ENCODE data around the gene GAS6.
"Not testable (repeated sequence)": the region's sequence is repeated elsewhere in the genome, so short reads cannot be mapped to it uniquely, and the experiment has no call there.

GAS6 gene

GRCh38 chr13:113863524-113864272, at the start of gene GAS6:
Gene GAS6, minus strand, starts transcription at chr13:113864076. Its CDS starts 156 bp downstream, at chr13:113863920.
- H3K9me3 ChIP-seq (ENCODE audit: control insufficient read depth, insufficient read depth, low read length) = no peaks in the 10 kb centered on the region
- no peak within 1 kb of the TSS for H3K9ac ChIP-seq (ENCODE audit: low read depth, low read length)
- peaks cover 16% of the 10 kb centered on the region for H3K4me1 ChIP-seq (ENCODE audit: control insufficient read depth, insufficient read depth, low read length)
- peak within 1 kb of the TSS; percentile 56 for H3K4me3 ChIP-seq (ENCODE audit: low read depth, low read length)
- H3K36me3 ChIP-seq (ENCODE audit: control insufficient read depth, insufficient read depth, low read length) = no peaks in the 10 kb centered on the region
- peaks cover 23% of the 10 kb centered on the region for H3K27me3 ChIP-seq (ENCODE audit: control insufficient read depth, insufficient read depth, low read length)

- not testable (repeated sequence) for H3K27me3 ChIP-seq (ENCODE audit: control insufficient read depth, insufficient read depth, low read length); H3K9ac ChIP-seq (ENCODE audit: low read depth, low read length); H3K36me3 ChIP-seq (ENCODE audit: control insufficient read depth, insufficient read depth, low read length); H3K4me3 ChIP-seq (ENCODE audit: low read depth, low read length); H3K9me3 ChIP-seq (ENCODE audit: control insufficient read depth, insufficient read depth, low read length); H3K4me1 ChIP-seq (ENCODE audit: control insufficient read depth, insufficient read depth, low read length)
Observed at GRCh38 chr13:113913408-113913807, 49.5 kb upstream of the GAS6 start.

GRCh38 chr13:113912596-113912995, 48.7 kb upstream of the GAS6 start:
- Histone ChIP-seq H3K36me3 (ENCODE audit: control insufficient read depth, insufficient read depth, low read length) (no peaks in the 10 kb centered on the region), H3K9me3 (ENCODE audit: control insufficient read depth, insufficient read depth, low read length) (no peaks in the 10 kb centered on the region), H3K4me1 (ENCODE audit: control insufficient read depth, insufficient read depth, low read length) (no peaks in the 10 kb centered on the region), H3K27me3 (ENCODE audit: control insufficient read depth, insufficient read depth, low read length) (no peaks in the 10 kb centered on the region), H3K9ac (ENCODE audit: low read depth, low read length) (no peak overlapping the region), H3K4me3 (ENCODE audit: low read depth, low read length) (no peak overlapping the region)

- H3K9me3 ChIP-seq (ENCODE audit: control insufficient read depth, insufficient read depth, low read length) = no peaks in the 10 kb centered on the region
- H3K9ac ChIP-seq (ENCODE audit: low read depth, low read length) = no peak overlapping the region
- H3K4me1 ChIP-seq (ENCODE audit: control insufficient read depth, insufficient read depth, low read length) = no peaks in the 10 kb centered on the region
- no peaks in the 10 kb centered on the region for H3K36me3 ChIP-seq (ENCODE audit: control insufficient read depth, insufficient read depth, low read length)
- no peaks in the 10 kb centered on the region for H3K27me3 ChIP-seq (ENCODE audit: control insufficient read depth, insufficient read depth, low read length)
- H3K4me3 ChIP-seq (ENCODE audit: low read depth, low read length) = no peak overlapping the region
Observed at GRCh38 chr13:113907635-113908617, 44.0 kb upstream of the GAS6 start.

- Histone ChIP-seq H3K27me3 (ENCODE audit: control insufficient read depth, insufficient read depth, low read length) (no peaks in the 10 kb centered on the region), H3K4me1 (ENCODE audit: control insufficient read depth, insufficient read depth, low read length) (no peaks in the 10 kb centered on the region), H3K36me3 (ENCODE audit: control insufficient read depth, insufficient read depth, low read length) (no peaks in the 10 kb centered on the region), H3K4me3 (ENCODE audit: low read depth, low read length) (no peak overlapping the region), H3K9ac (ENCODE audit: low read depth, low read length) (no peak overlapping the region), H3K9me3 (ENCODE audit: control insufficient read depth, insufficient read depth, low read length) (no peaks in the 10 kb centered on the region)
Observed at GRCh38 chr13:113906571-113906970, 42.7 kb upstream of the GAS6 start.

GRCh38 chr13:113905942-113906341, 42.1 kb upstream of the GAS6 start:
- no peaks in the 10 kb centered on the region for H3K36me3 ChIP-seq (ENCODE audit: control insufficient read depth, insufficient read depth, low read length)
- H3K4me1 ChIP-seq (ENCODE audit: control insufficient read depth, insufficient read depth, low read length) = no peaks in the 10 kb centered on the region

GRCh38 chr13:113905018-113905417, 41.1 kb upstream of the GAS6 start:
- H3K9me3 ChIP-seq (ENCODE audit: control insufficient read depth, insufficient read depth, low read length) = no peaks in the 10 kb centered on the region
- H3K36me3 ChIP-seq (ENCODE audit: control insufficient read depth, insufficient read depth, low read length) = no peaks in the 10 kb centered on the region
- H3K27me3 ChIP-seq (ENCODE audit: control insufficient read depth, insufficient read depth, low read length) = no peaks in the 10 kb centered on the region
- H3K4me1 ChIP-seq (ENCODE audit: control insufficient read depth, insufficient read depth, low read length) = no peaks in the 10 kb centered on the region
- H3K9ac ChIP-seq (ENCODE audit: low read depth, low read length) = no peak overlapping the region
- H3K4me3 ChIP-seq (ENCODE audit: low read depth, low read length) = no peak overlapping the region

More at GRCh38 chr13:113905942-113906341, 42.1 kb upstream of the GAS6 start:
- no peak overlapping the region for H3K9ac ChIP-seq (ENCODE audit: low read depth, low read length)
- no peaks in the 10 kb centered on the region for H3K9me3 ChIP-seq (ENCODE audit: control insufficient read depth, insufficient read depth, low read length)
- H3K27me3 ChIP-seq (ENCODE audit: control insufficient read depth, insufficient read depth, low read length) = no peaks in the 10 kb centered on the region
- no peak overlapping the region for H3K4me3 ChIP-seq (ENCODE audit: low read depth, low read length)

- Histone ChIP-seq H3K9me3 (ENCODE audit: control insufficient read depth, insufficient read depth, low read length) (no peaks in the 10 kb centered on the region), H3K4me1 (ENCODE audit: control insufficient read depth, insufficient read depth, low read length) (no peaks in the 10 kb centered on the region), H3K27me3 (ENCODE audit: control insufficient read depth, insufficient read depth, low read length) (no peaks in the 10 kb centered on the region), H3K36me3 (ENCODE audit: control insufficient read depth, insufficient read depth, low read length) (no peaks in the 10 kb centered on the region), H3K9ac (ENCODE audit: low read depth, low read length) (no peak overlapping the region), H3K4me3 (ENCODE audit: low read depth, low read length) (no peak overlapping the region)
Observed at GRCh38 chr13:113904411-113904810, 40.5 kb upstream of the GAS6 start.

GRCh38 chr13:113903912-113904311, 40.0 kb upstream of the GAS6 start:
- H3K27me3 ChIP-seq (ENCODE audit: control insufficient read depth, insufficient read depth, low read length) = no peaks in the 10 kb centered on the region
- no peaks in the 10 kb centered on the region for H3K4me1 ChIP-seq (ENCODE audit: control insufficient read depth, insufficient read depth, low read length)
- H3K4me3 ChIP-seq (ENCODE audit: low read depth, low read length) = no peak overlapping the region
- H3K9me3 ChIP-seq (ENCODE audit: control insufficient read depth, insufficient read depth, low read length) = no peaks in the 10 kb centered on the region
- no peak overlapping the region for H3K9ac ChIP-seq (ENCODE audit: low read depth, low read length)
- H3K36me3 ChIP-seq (ENCODE audit: control insufficient read depth, insufficient read depth, low read length) = no peaks in the 10 kb centered on the region

GRCh38 chr13:113902986-113903775, 39.3 kb upstream of the GAS6 start:
- Histone ChIP-seq H3K9me3 (ENCODE audit: control insufficient read depth, insufficient read depth, low read length) (no peaks in the 10 kb centered on the region), H3K27me3 (ENCODE audit: control insufficient read depth, insufficient read depth, low read length) (no peaks in the 10 kb centered on the region), H3K4me3 (ENCODE audit: low read depth, low read length) (no peak overlapping the region), H3K9ac (ENCODE audit: low read depth, low read length) (no peak overlapping the region), H3K36me3 (ENCODE audit: control insufficient read depth, insufficient read depth, low read length) (no peaks in the 10 kb centered on the region), H3K4me1 (ENCODE audit: control insufficient read depth, insufficient read depth, low read length) (no peaks in the 10 kb centered on the region)

- no peak overlapping the region for H3K4me3 ChIP-seq (ENCODE audit: low read depth, low read length)
- no peaks in the 10 kb centered on the region for H3K9me3 ChIP-seq (ENCODE audit: control insufficient read depth, insufficient read depth, low read length)
- no peaks in the 10 kb centered on the region for H3K4me1 ChIP-seq (ENCODE audit: control insufficient read depth, insufficient read depth, low read length)
- H3K9ac ChIP-seq (ENCODE audit: low read depth, low read length) = no peak overlapping the region
- no peaks in the 10 kb centered on the region for H3K27me3 ChIP-seq (ENCODE audit: control insufficient read depth, insufficient read depth, low read length)
- H3K36me3 ChIP-seq (ENCODE audit: control insufficient read depth, insufficient read depth, low read length) = no peaks in the 10 kb centered on the region
Observed at GRCh38 chr13:113902481-113902880, 38.6 kb upstream of the GAS6 start.
